GM23248 (cell line): Measurements from ENCODE around the gene SHLD3.

Experiments
- EZH2 ChIP-seq: fragments of 200-600 bp; sonication (generic); IDR thresholded peaks from 2 replicates; pipeline ENCODE4 v1.6.1; 2018; ENCODE audit warnings: antibody characterized with exemption, mild to moderate bottlenecking; ENCODE audit not compliant: insufficient read depth, poor library complexity, severe bottlenecking
- EZH2phosphoT487 ChIP-seq: fragments of 200-600 bp; sonication (generic); IDR thresholded peaks from 2 replicates; pipeline ENCODE4 v1.6.1; 2018; ENCODE audit warnings: antibody characterized with exemption, moderate library complexity, mild to moderate bottlenecking, low read depth; ENCODE audit not compliant: insufficient read depth

DNA sequence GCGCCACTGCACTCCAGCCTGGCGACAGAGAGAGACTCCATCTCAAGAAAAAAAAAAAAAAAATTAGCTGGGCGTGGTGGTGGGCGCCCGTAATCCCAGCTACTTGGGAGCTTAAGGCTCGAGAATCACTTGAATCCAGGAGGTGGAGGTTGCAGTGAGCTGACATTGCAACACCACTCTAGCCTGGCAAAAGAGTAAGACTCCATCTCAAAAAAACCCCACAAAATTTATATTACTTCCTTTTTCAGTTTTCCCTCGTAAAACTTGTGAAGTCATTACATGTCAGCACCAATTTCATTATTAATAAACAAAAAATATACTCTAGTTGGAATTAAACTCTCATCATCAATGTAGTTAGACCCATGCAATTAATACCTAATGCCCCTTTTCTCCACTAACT, 43.9 kb downstream of the SHLD3 start:
- TF ChIP-seq EZH2 = no peak
- no peak for TF ChIP-seq EZH2phosphoT487
